SK-N-SH (cell line): ENCODE results near the gene ACOT7.

Experiments
- CTCF ChIP-seq: fragments of 200-600 bp; sonication (generic); IDR thresholded peaks from 2 replicates; pipeline ENCODE4 v1.6.1; 2017; ENCODE audit warnings: antibody characterized with exemption, mild to moderate bottlenecking, moderate library complexity
- SMC3 ChIP-seq: IDR thresholded peaks from 2 replicates; pipeline ENCODE4 v1.6.1; 2012; ENCODE audit warnings: low read depth, low read length, improper control_type of control experiment
- TAF1 ChIP-seq: IDR thresholded peaks from 2 replicates; pipeline ENCODE4 v1.6.1; 2012; ENCODE audit warnings: low read depth, mild to moderate bottlenecking, low read length, moderate library complexity, borderline replicate concordance
- YY1 ChIP-seq: IDR thresholded peaks from 2 replicates; pipeline ENCODE4 v1.4.0; 2012; ENCODE audit warnings: low read depth, mild to moderate bottlenecking

- TF ChIP-seq CTCF: no peak
- TF ChIP-seq SMC3: no peak
- TF ChIP-seq YY1: no peak
- no peak for TF ChIP-seq TAF1
These were observed 106.5 kb downstream of the ACOT7 start for GRCh38 chr1:6287029-6287428.
